ENCODE data around the gene CPB2. TPM values are rescaled to one million over a fixed set of nuclear protein-coding genes. Genes with fewer than 3 reads are reported as not detected.

CPB2 gene
- not detected in 5 replicates for total RNA-seq (2022; extraction: Qiagen RNA extraction; ENCODE audit: low read depth)

GRCh38 chr13:46104868-46105267 lies at the start of gene CPB2:
Gene CPB2 (minus strand): TSS chr13:46105033. CDS start chr13:46105009, 24 bp downstream.

GRCh38 chr13:46052319-46053161 lies 52.3 kb downstream of the CPB2 start, which contains the start of gene ZC3H13:
Gene ZC3H13 (minus strand): TSS chr13:46052746. CDS start chr13:46045507, 7,239 bp downstream.

Other genes with a start within 250 kb of the CPB2 start
- gene ZC3H13, start 52.3 kb downstream of the CPB2 start, total RNA-seq (2022; extraction: Qiagen RNA extraction; ENCODE audit: low read depth), result 13.4 to 18.5 TPM (median 17.4 TPM) in 5 replicates
- gene LCP1, start 77.1 kb upstream of the CPB2 start, total RNA-seq (2022; extraction: Qiagen RNA extraction; ENCODE audit: low read depth), result 0.14 to 0.26 TPM (median 0.21 TPM) in 5 replicates
- gene LRRC63, start 106.9 kb upstream of the CPB2 start, total RNA-seq (2022; extraction: Qiagen RNA extraction; ENCODE audit: low read depth), result not detected in 5 replicates